Cardiac septum (tissue), 1 donor: ENCODE data around the gene PUM1. TPM values are rescaled to one million over a fixed set of nuclear protein-coding genes. Genes with fewer than 3 reads are reported as not detected.
"Not testable (repeated sequence)": the region's sequence is repeated elsewhere in the genome, so short reads cannot be mapped to it uniquely, and the experiment has no call there.

Experiments used
- DNase-seq: peaks from one replicate; pipeline ENCODE4 v3.0.0-alpha.2; 2020; ENCODE audit warnings: low spot score
- intact Hi-C: fragments of 100-400 bp; cut with DNase I; formaldehyde crosslinking; loops from one replicate; pipeline ENCODE4 v1.14.0; 2022
- long read RNA-seq: library from polyadenylated mRNA; unstranded; transcript quantifications from one replicate; pipeline ENCODE4 v2.0.0, GENCODE V29; 2021
- total RNA-seq: library from RNA; stranded (reverse); fragmentation: NEBNext Ultra II Directional; extraction: Animal tissue kit (Norgen Biotek cat#: 25700); gene quantifications from one replicate; pipeline ENCODE4 v1.2.1, GENCODE V29; 2021
- donor health status: DM: no; HTN: no; CAD: no.

PUM1 gene
- total RNA-seq: 83.7 TPM
- long read RNA-seq, full-length matches to known transcripts: 18 of 72 reads
- long read RNA-seq, partial matches to known transcripts: 19 of 72 reads
- long read RNA-seq, other reads (novel, unspliced or antisense): 35 of 72 reads

GRCh38 chr1:31065310-31066217 lies at the start of gene PUM1:
Gene PUM1 (minus strand): TSS chr1:31065717. CDS start chr1:31059566, 6,151 bp downstream.
- intact Hi-C loops: loop anchor here (2.0 to 10.0 kb wide), 3 partner anchors 37 to 229 kb away; partner anchors contain the start of genes SNRNP40 and ZCCHC17
- peak; percentile 98 for DNase-seq

DNA sequence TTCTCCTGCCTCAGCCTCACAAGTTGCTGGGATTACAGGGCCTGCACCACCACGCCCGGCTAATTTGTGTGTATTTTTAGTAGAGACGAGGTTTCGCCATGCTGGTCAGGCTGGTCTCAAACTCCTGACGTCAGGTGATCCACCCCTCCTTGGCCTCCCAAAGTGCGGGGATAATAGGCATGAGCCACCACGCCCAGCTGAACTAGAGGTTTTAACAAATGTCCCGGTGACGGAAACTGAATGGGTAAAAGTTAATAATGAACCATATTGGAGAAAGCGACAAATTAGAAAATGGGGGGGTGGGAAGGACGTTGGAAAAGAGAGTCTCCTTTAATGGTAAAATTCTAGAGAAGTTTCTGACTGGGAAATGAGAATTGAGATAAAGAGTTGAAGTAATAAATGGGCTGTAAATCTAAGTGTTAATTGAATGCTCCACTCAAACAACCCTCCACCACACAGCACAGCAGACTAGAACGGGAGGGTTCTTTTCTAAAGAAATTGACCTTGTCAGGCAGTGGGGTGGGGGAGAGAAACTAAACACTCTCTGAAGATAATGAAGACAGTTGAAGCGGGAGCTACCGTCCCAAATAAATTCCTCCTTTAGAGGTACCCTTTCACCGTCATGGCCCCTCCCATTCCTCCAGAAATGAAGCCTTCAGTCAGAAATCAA lies 46.9 kb upstream of the PUM1 start:
- DNase-seq: no peak
- intact Hi-C loops: no loop called here

- intact Hi-C loops: no loop called here
- DNase-seq: no peak
Observed at GRCh38 chr1:31111290-31111951, 45.9 kb upstream of the PUM1 start.

DNA sequence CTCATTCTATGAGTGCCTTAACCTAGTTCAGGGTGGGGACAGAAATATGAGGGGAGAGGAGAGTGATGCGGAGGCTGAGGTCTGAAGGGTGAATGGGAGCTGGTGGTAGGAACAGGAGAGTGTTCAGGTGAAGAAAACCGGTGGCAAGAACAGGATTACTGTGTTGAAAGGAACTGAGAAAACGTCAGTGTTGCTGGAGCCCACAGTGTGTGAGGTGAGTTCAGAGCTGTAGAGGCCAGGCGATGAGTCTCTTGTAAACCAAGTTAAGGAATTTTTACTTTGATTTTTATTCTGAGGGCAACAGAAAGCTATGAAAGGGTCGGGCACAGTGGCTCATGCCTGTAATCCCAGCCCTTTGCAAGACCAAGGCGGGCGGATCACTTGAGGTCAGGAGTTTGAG lies 45.3 kb upstream of the PUM1 start:
- intact Hi-C loops: no loop called here
- DNase-seq: no peak

DNA sequence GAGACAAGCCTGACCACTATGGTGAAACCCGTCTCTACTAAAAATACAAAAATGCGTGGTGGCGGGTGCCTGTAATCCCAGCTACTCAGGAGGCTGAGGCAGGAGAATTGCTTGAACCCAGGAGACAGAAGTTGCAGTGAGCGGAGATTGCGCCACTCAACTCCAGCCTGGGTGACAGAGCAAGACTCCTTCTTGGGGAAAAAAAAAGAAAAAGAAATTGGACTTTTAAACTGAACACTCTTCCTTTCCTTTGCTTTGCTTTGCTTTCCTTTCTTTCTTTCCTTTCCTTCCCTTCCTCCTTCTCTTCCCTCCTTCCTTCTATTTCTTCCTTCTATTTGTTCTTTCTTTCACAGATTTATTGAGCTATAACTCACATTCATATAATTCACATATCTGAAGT lies 43.3 kb upstream of the PUM1 start:
- intact Hi-C loops: no loop called here

DNA sequence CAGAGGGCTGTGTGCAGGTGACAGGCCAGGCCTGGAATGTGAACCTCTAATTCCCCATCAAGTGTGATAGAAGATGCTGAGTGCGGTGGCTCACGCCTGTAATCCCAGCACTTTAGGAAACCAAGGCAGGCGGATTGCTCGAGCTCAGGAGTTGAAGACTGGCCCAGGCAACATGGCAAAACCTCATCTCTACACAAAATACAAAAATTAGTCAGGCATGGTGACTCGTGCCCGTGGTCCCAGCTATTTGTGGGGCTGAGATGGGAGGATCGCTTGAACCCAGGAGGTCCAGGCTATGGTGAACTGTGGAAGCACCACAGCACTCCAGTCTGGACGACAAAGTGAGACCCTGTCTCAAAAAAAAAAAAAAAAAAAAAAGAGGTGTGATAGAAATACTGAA lies 40.1 kb upstream of the PUM1 start:
- no peak for DNase-seq
- intact Hi-C loops: no loop called here

More for the DNA sequence above, 43.3 kb upstream of the PUM1 start:
- no peak for DNase-seq

DNA sequence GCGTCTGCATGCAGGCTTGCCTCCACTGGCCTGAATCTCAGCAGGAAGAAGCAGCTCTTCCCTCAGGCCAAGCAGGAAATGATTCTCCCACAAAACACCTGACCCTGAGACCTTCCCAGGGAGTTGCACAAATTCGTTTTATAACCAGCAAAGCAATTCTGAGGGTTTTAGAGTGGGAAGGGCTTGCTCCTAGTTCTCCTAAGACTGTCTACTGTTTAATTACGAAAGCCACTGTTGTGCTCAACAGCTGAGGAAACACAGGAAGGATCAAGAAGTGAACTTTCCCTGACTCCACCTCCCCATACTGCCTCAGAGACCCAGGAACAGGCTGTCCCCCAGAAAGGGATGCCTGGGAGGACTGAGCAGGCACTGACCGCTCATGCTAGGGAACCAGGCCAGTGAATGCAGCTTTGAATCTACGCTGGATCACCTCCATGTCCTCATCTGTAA lies 37.0 kb upstream of the PUM1 start:
- DNase-seq: no peak
- intact Hi-C loops: no loop called here

GRCh38 chr1:31101147-31101502 lies 35.6 kb upstream of the PUM1 start:
- intact Hi-C loops: no loop called here
- DNase-seq: peak; percentile 50

- no peak for DNase-seq
- intact Hi-C loops: no loop called here
Observed at GRCh38 chr1:31099293-31100032, 33.9 kb upstream of the PUM1 start.

DNA sequence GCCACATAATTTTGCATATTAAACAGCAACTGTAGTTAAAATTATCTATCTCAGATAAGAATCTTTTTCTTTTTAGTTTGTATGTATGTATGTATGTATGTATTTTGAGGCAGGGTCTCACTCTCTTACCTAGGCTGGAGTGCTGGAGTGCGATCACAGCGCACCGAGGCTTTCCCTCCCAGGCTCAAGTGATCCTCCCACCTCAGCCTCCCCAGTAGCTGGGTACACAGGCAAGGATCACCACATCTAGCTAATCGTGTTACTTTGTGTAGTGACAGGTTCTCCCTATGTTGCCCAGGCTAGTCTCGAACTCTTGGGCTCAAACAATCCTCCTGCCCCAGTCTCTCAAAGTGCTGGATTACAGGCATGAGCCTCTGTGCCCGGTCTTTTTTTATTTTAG lies 30.5 kb upstream of the PUM1 start:
- DNase-seq: no peak
- intact Hi-C loops: no loop called here

DNA sequence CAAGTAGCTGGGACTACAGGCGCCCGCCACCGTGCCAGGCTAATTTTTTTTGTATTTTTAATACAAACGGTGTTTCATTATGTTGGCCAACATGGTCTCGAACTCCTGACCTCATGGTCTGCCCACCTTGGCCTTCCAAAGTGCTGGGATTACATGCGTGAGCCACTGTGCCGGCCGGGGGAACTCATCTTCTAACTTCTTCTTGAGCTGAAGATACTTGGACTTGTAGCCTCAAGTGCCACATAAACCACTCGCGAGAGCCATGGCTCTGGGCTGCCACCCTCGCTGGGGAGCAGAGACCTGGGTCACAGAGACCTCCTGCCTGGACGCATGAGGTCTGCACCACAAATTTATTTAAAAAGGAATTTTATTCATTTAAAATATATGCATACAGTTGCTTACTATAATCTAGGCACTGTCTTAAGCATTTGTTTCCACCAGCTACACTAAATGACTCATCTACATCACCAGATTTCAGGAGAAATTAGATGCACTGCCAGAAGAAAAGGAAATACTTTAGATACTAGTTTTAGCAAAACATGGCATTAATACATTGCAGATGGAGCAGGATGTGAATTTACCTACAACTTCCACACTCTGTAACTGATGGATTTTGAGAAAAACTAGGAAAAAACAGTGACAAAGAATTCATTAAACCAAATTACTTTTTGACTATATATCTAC lies 29.9 kb upstream of the PUM1 start:
- intact Hi-C loops: no loop called here
- no peak for DNase-seq

- intact Hi-C loops: not testable (repeated sequence)
Observed at GRCh38 chr1:31088081-31088480, 22.6 kb upstream of the PUM1 start.

GRCh38 chr1:31084782-31085569 lies 19.5 kb upstream of the PUM1 start:
- DNase-seq: no peak
- intact Hi-C loops: no loop called here

More at GRCh38 chr1:31088081-31088480, 22.6 kb upstream of the PUM1 start:
- not testable (repeated sequence) for DNase-seq

DNA sequence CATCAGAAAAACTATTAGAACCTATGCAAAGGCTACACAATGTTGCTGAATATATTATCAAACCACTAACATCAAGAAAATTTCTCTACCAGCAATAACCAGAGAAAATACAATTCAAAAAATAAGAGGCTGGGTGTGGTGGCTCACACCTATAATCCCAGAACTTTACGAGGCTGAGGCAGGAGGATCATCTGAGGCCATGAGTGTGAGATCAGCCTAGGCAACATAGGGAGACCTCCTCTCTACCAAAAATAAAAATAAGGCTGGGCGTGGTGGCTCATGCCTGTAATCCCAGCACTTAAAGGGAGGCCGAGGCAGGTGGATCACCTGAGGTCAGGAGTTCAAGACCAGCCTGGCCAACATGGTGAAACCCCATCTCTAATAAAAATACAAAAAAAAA lies 16.9 kb upstream of the PUM1 start:
- intact Hi-C loops: no loop called here
- DNase-seq: no peak

GRCh38 chr1:31073044-31073443 lies 7.5 kb upstream of the PUM1 start:
- intact Hi-C loops: no loop called here
- DNase-seq: no peak

GRCh38 chr1:31072304-31072746 lies 6.8 kb upstream of the PUM1 start:
- no peak for DNase-seq
- intact Hi-C loops: no loop called here

GRCh38 chr1:31069392-31069791 lies 3.9 kb upstream of the PUM1 start:
- intact Hi-C loops: loop anchor here (10.0 kb wide), 1 partner anchor 225 kb away; the partner anchor contains the start of genes SNRNP40 and ZCCHC17
- no peak for DNase-seq
